H9 (cell line): ENCODE measurements around the gene CFAP77. TPM values are rescaled to one million over a fixed set of nuclear protein-coding genes. Genes with fewer than 3 reads are reported as not detected.

ENCODE experiments used
- DNase-seq: peaks from one replicate; pipeline ENCODE4 v3.0.0-alpha.2; 2017
- H2AFZ ChIP-seq: one replicate; pipeline ENCODE4 v1.6.1; 2013; ENCODE audit warnings: mild to moderate bottlenecking, low read length, control low read depth, moderate library complexity
- H2AK5ac ChIP-seq: 2 replicates; pipeline ENCODE4 v1.6.1; 2013; ENCODE audit warnings: low read length, control low read depth, mixed read lengths; ENCODE audit not compliant: insufficient read length
- H2BK120ac ChIP-seq: one replicate; pipeline ENCODE4 v1.6.1; 2013; ENCODE audit warnings: low read depth, mild to moderate bottlenecking, low read length, control low read depth, inconsistent platforms; ENCODE audit not compliant: poor library complexity, severe bottlenecking
- H2BK12ac ChIP-seq: 2 replicates; pipeline ENCODE4 v1.6.1; 2013; ENCODE audit warnings: low read length, control low read depth, mixed read lengths, low read depth; ENCODE audit not compliant: insufficient read length
- H2BK15ac ChIP-seq: 2 replicates; pipeline ENCODE4 v1.6.1; 2013; ENCODE audit warnings: low read depth, low read length, control low read depth
- H2BK20ac ChIP-seq: one replicate; pipeline ENCODE4 v1.6.1; 2013; ENCODE audit warnings: low read depth, mild to moderate bottlenecking, low read length, control low read depth, inconsistent platforms; ENCODE audit not compliant: poor library complexity, severe bottlenecking
- H2BK5ac ChIP-seq: 2 replicates; pipeline ENCODE4 v1.6.1; 2013; ENCODE audit warnings: low read length, control low read depth, mixed read lengths; ENCODE audit not compliant: insufficient read length
- H3K14ac ChIP-seq: 2 replicates; pipeline ENCODE4 v1.6.1; 2013; ENCODE audit warnings: low read length, control low read depth; ENCODE audit not compliant: insufficient read depth
- H3K18ac ChIP-seq: 2 replicates; pipeline ENCODE4 v1.6.1; 2013; ENCODE audit warnings: low read depth, mild to moderate bottlenecking, mixed read lengths, low read length, control low read depth; ENCODE audit not compliant: insufficient read length
- H3K23ac ChIP-seq: 2 replicates; pipeline ENCODE4 v1.6.1; 2013; ENCODE audit warnings: low read length, control low read depth, mixed read lengths, low read depth; ENCODE audit not compliant: insufficient read length
- H3K23me2 ChIP-seq: 2 replicates; pipeline ENCODE4 v1.6.1; 2013; ENCODE audit warnings: low read depth, mild to moderate bottlenecking, mixed read lengths, low read length, control low read depth; ENCODE audit not compliant: insufficient read length, poor library complexity, severe bottlenecking
- H3K27ac ChIP-seq: 2 replicates; pipeline ENCODE4 v1.5.1; 2013; ENCODE audit warnings: low read length, control low read depth, mixed read lengths, low read depth; ENCODE audit not compliant: insufficient read length
- H3K27me3 ChIP-seq: 2 replicates; pipeline ENCODE4 v1.6.1; 2013; ENCODE audit warnings: low read length, control low read depth, inconsistent platforms; ENCODE audit not compliant: insufficient read depth
- H3K4ac ChIP-seq: 2 replicates; pipeline ENCODE4 v1.6.1; 2013; ENCODE audit warnings: low read depth, mild to moderate bottlenecking, control low read depth, inconsistent platforms, low read length, moderate library complexity
- H3K4me1 ChIP-seq: 2 replicates; pipeline ENCODE4 v1.6.1; 2013; ENCODE audit warnings: low read length, control low read depth, inconsistent platforms; ENCODE audit not compliant: insufficient read depth
- H3K4me2 ChIP-seq: 2 replicates; pipeline ENCODE4 v1.6.1; 2013; ENCODE audit warnings: low read length, control low read depth, mixed read lengths; ENCODE audit not compliant: insufficient read length, insufficient read depth
- H3K56ac ChIP-seq: 2 replicates; pipeline ENCODE4 v1.6.1; 2013; ENCODE audit warnings: low read depth, mild to moderate bottlenecking, mixed read lengths, low read length, control low read depth; ENCODE audit not compliant: insufficient read length
- H3K79me1 ChIP-seq: 2 replicates; pipeline ENCODE4 v1.6.1; 2013; ENCODE audit warnings: low read depth, mild to moderate bottlenecking, moderate library complexity, low read length, control low read depth, inconsistent platforms; ENCODE audit not compliant: insufficient read depth, poor library complexity, severe bottlenecking
- H3K79me2 ChIP-seq: 2 replicates; pipeline ENCODE4 v1.6.1; 2013; ENCODE audit warnings: low read length, control low read depth, inconsistent platforms; ENCODE audit not compliant: insufficient read depth
- H3K9ac ChIP-seq: 2 replicates; pipeline ENCODE4 v1.6.1; 2013; ENCODE audit warnings: low read length, control low read depth, mixed read lengths; ENCODE audit not compliant: insufficient read length; ENCODE audit errors: extremely low read depth
- H3K9me3 ChIP-seq: one replicate; pipeline ENCODE4 v1.6.1; 2013; ENCODE audit warnings: low read depth, low read length, inconsistent platforms; ENCODE audit not compliant: control insufficient read depth
- H3T11ph ChIP-seq: one replicate; pipeline ENCODE4 v1.6.1; 2013; ENCODE audit warnings: mild to moderate bottlenecking, low read length, control low read depth, inconsistent platforms
- H4K20me1 ChIP-seq: one replicate; pipeline ENCODE4 v1.6.1; 2013; ENCODE audit not compliant: control insufficient read depth, insufficient read length, insufficient read depth
- H4K5ac ChIP-seq: 2 replicates; pipeline ENCODE4 v1.6.1; 2013; ENCODE audit warnings: low read depth, mild to moderate bottlenecking, mixed read lengths, low read length, control low read depth; ENCODE audit not compliant: insufficient read length
- H4K8ac ChIP-seq: replicated peaks from 2 replicates; pipeline ENCODE4 v1.6.1; 2013; ENCODE audit warnings: low read length, control low read depth, mixed read lengths, low read depth; ENCODE audit not compliant: insufficient read length
- H4K91ac ChIP-seq: 2 replicates; pipeline ENCODE4 v1.6.1; 2013; ENCODE audit warnings: low read depth, mild to moderate bottlenecking, moderate library complexity, mixed read lengths, low read length, control low read depth; ENCODE audit not compliant: insufficient read length
- H3K27ac Mint-ChIP-seq, 3 experiments: 2 replicates in 2 of 3; 3 replicates in 1 of 3; pipeline ENCODE4 v1.8.0; 2020 to 2021; ENCODE audit warnings: mixed read lengths in 3 of 3, mild to moderate bottlenecking in 1 of 3, moderate library complexity in 1 of 3
- H3K27me3 Mint-ChIP-seq: 2 replicates; pipeline ENCODE4 v1.8.0; 2021; ENCODE audit warnings: low read depth, mild to moderate bottlenecking, moderate library complexity, mixed read lengths
- H3K36me3 Mint-ChIP-seq, 3 experiments: 2 replicates in 2 of 3; 3 replicates in 1 of 3; pipeline ENCODE4 v1.8.0; 2020 to 2021; ENCODE audit warnings: low read depth in 3 of 3, mixed read lengths in 3 of 3; ENCODE audit not compliant: insufficient read depth in 1 of 3
- H3K4me1 Mint-ChIP-seq, 2 experiments: 2 replicates each; pipeline ENCODE4 v1.8.0; 2020; ENCODE audit warnings: mixed read lengths in 2 of 2
- H3K4me3 Mint-ChIP-seq, 2 experiments: 2 replicates in 1 of 2; 3 replicates in 1 of 2; pipeline ENCODE4 v1.8.0; 2020 to 2021; ENCODE audit warnings: mild to moderate bottlenecking in 2 of 2, mixed read lengths in 2 of 2, moderate library complexity in 1 of 2
- H3K9me3 Mint-ChIP-seq, 2 experiments: 2 replicates in 1 of 2; 3 replicates in 1 of 2; pipeline ENCODE4 v1.8.0; 2020; ENCODE audit warnings: mild to moderate bottlenecking in 2 of 2, mixed read lengths in 2 of 2, moderate library complexity in 1 of 2
- WGBS: extraction: QIAGEN DNeasy Blood & Tissue Kit; methylation state at CpG from one replicate; pipeline ENCODE4 v1.1.7; 2013; ENCODE audit warnings: missing lambda C conversion rate, low lambda C conversion rate, mixed read lengths; ENCODE audit not compliant: insufficient read length; ENCODE audit errors: extremely low coverage; 5-methylcytosine and 5-hydroxymethylcytosine counted together
- total RNA-seq: library from RNA; stranded (reverse); gene quantifications from 2 replicates; pipeline ENCODE4 v1.2.1, GENCODE V29; 2021
- TF ChIP-seq, protein P1 (sequence below): fragments of 200-600 bp; sonication (generic); conservative IDR thresholded peaks from 3 replicates; pipeline ENCODE4 v1.8.0; 2021; ENCODE audit warnings: antibody characterized with exemption, mild to moderate bottlenecking

The CFAP77 gene
- total RNA-seq, 1 experiment from 2014 or later: 0.72 TPM

DNA sequence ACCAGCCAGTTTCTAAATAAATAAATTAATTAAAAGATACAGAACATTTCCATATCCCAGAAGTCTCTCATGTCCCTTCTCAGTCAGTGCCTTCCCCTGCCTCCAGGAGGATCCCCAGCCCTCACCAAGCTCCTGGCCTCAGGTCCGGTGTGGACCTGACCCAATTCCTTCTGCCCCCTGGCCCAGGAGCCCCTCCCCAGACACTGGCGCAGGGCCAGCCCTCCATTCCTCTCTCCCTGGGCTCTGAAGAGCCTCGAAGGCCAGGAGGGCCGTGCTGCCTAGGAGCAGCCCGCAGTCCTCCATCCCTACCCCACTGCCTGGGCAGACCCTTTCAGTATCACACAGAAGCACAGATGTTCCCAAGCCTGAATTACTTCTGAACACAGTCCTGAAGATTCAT is 110.6 kb downstream of the CFAP77 start:
- Histone ChIP-seq H3K9me3 (no peaks in the 10 kb centered on the region), H3K79me2 (no peaks in the 10 kb centered on the region), H3K79me1 (no peaks in the 10 kb centered on the region), H3K56ac (no peak overlapping the region), H2BK15ac (no peak overlapping the region), H4K8ac (no peak overlapping the region), H3T11ph (no peak overlapping the region), H3K27me3 (no peaks in the 10 kb centered on the region), H3K23me2 (no peaks in the 10 kb centered on the region), H4K20me1 (no peaks in the 10 kb centered on the region), H3K9ac (no peak overlapping the region), H2BK5ac (no peak overlapping the region), H2BK20ac (no peak overlapping the region), H3K18ac (no peak overlapping the region), H4K91ac (no peak overlapping the region), H3K23ac (no peak overlapping the region), H2BK120ac (no peak overlapping the region), H2AFZ (no peak overlapping the region), H2AK5ac (no peak overlapping the region), H3K27ac (no peak overlapping the region), H3K4ac (no peak overlapping the region), H3K14ac (no peak overlapping the region), H2BK12ac (no peak overlapping the region), H4K5ac (no peak overlapping the region), H3K4me2 (no peak overlapping the region), H3K4me1 (no peaks in the 10 kb centered on the region)
- no peak for DNase-seq
- Mint-ChIP-seq H3K4me3 (no peak overlapping the region), H3K27me3 (peaks cover 14% of the 10 kb centered on the region), H3K27ac (no peak overlapping the region), H3K4me1 (no peaks in the 10 kb centered on the region), H3K36me3 (no peaks in the 10 kb centered on the region), H3K9me3 (peaks cover 4% of the 10 kb centered on the region in 2 experiments; a peak in 3 of 5 replicates)
- no CpG with 5 or more reads among the region's 5 CpGs for WGBS
- TF ChIP-seq, protein P1, sequence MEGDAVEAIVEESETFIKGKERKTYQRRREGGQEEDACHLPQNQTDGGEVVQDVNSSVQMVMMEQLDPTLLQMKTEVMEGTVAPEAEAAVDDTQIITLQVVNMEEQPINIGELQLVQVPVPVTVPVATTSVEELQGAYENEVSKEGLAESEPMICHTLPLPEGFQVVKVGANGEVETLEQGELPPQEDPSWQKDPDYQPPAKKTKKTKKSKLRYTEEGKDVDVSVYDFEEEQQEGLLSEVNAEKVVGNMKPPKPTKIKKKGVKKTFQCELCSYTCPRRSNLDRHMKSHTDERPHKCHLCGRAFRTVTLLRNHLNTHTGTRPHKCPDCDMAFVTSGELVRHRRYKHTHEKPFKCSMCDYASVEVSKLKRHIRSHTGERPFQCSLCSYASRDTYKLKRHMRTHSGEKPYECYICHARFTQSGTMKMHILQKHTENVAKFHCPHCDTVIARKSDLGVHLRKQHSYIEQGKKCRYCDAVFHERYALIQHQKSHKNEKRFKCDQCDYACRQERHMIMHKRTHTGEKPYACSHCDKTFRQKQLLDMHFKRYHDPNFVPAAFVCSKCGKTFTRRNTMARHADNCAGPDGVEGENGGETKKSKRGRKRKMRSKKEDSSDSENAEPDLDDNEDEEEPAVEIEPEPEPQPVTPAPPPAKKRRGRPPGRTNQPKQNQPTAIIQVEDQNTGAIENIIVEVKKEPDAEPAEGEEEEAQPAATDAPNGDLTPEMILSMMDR: no peak
